NCI-H345 treated with DMSO at 0.1 percent for 48 hours (cell line): ENCODE results near the gene CBLN3.

Experiments
- DNase-seq: peaks from one replicate; lab custom pipeline; 2025; ENCODE audit not compliant: unreplicated experiment; lab: John Stamatoyannopoulos, UW

The CBLN3 gene

DNA sequence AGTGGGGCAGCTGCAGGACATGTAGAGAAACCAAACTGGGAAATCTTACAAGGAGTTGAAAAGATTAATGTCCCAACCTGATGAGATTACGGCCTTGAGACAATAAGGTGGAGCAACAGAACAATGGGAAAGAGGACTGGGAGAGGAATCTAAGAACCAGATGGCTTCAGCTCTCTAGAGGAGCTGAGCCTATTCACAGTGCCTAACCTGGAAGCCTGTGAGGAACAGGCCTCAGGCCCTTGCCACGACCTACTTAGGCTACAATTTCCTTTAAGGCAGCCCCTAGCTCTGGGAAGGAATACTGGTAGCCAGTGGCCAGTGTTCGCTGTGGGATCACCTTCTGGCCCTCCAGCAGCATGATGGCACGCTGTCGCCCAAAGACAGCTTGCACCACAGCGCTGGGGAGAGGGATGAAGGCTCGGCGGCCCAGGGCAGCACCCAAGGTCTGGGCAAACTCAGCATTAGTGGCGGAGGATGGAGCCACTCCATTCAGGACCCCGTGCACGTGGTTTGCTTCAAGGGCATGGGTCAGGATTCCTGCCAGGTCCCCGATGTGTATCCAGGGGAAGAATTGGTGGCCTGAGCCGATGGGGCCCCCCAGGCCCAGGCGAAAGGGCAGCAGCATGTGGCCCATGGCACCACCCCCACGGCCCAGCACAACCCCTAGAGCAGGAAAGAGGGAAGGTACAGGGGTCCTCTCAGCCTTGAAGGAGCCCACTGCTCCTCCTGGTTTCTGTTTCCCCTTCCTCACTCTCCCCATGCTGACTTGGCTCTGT is 10.6 kb upstream of the CBLN3 start:
- no peak for DNase-seq

DNA sequence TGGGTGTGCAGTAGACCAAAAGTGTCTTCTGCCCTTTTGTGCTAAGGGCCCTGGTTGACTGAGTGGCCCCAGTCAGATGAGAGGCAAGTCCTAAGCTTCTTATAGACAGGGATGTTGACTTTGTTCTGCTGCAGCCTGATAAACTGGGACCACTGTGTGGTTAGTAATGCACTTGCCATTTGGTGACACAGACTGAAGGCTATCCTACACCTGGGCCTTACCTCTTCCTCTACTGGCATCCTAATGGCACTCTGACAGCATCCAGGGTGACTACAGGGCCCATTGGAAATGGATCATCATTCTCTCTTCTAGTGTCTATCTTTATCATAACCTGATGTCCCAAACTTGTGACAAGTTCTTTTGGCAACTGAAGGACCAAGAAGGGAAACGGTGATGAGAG is 9.8 kb upstream of the CBLN3 start:
- no peak for DNase-seq

DNA sequence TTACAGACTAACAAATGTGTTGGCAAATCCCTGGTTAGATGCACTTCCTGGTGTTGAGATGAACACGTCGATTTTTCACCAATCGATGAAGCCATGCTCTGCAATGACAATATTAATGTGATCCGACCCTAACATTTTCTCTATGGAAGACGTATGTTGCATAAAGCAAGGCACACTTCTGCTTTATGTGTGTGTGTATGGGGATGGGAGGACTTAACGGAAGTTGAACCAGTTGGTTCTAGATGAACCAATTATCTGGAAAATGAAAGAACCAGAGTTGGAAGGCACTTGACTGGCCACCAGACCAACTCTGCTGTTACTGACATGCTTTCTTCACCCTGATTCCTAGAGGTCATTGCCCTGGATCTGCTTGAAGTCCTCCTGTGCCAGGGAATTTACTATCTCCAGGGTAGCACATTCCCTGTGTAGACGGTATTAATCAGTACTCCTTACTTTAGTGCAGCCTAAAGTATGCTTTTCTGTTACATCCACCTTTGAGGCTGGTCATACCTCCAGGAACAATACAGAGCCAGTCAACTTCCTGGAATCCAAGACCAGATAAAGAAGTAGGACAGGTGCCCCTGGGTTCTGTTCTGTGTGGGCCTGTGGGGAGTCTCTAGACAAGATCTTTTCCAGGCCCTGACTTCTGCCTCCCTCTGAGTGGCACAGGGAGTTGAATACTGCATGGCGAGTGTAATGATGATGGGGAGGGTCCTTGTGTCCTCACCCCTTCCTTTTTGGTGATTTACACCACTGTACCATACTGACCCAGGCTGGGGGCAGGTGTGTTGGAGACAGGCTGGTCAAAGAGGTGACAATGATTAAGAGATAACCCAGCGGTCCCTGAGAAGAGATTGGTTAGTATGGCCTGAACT is 9.0 kb upstream of the CBLN3 start:
- DNase-seq = no peak

DNA sequence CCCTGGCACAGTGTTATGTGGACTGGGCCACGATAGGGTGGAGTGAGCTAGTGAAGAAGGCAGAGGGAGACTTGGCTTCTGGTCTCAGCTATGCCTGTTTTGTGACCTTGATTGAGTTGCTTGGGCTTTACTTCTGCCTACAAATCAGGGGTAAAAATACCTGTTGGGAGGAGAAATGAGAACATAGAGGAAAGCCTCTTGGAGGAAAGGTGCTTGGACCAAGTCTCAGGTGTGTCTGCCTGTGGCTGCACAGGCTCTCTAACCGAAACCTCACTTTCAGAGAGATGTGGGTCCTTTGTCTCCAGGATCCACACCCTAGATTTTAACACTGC is 8.2 kb upstream of the CBLN3 start:
- DNase-seq = no peak

DNA sequence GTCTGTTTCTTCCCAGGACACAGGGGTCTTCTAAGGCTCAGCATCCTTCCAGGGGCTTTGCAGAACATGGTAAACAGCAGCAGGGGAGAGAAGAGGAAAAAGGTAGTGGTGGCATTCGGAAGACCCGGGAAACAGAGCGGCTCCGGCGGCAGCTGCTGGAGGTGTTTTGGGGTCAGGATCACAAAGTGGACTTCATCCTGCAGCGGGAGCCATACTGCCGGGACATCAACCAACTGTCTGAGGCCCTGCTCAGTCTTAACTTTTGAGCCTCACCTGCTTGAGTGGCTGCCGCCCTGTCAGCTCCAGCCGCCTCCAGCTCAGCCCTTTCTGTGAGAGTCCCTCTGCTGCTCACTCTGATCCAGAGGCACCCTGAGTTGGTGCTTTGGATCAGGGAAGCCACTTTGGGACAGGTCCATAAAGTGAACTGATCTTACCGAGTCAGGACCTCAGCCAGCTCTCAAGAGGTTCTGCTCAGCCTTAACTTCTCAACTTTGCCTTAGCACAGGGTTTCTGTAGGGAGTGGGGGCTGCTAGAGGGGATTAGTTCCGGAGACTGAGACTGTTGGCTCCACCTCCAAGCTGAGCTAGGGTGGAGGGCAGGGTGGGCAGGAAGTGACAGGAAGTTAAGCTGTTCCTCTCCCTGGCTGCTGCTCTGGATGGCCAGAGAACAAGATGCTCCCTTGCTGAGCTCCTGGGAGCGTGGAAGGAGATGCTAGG is 7.7 kb upstream of the CBLN3 start:
- DNase-seq = no peak

DNA sequence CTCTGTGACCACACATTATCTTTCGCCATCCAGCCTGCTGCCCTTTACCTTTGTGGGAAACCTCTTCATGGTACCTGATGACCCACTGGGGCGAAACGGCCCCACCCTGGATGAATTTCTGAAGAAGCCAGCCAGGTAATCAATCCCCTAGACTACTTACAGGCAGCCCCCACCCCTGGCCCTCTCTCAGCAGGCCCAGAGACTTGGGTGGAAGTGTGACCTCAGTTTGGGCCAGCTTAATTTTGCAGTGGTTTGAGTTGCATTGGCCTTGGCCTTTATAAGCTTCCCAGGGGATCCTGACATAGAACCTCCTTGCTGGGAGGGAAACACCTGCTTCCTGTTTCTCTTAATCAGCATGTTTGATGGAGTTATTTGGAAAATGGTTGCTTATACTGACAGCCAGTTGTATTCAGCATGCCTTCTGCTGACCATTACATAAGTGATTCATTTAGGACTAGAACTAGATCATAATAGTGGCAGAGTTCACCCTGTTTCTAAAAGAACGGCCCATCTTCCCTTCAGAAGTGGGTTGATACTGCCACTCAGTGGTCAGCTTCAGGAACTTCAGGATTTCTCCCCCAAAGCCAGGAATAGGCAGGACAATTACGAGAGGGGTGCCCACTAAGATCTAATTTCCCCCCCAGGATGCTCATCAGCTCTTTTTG is 7.0 kb upstream of the CBLN3 start:
- peak; percentile 32 for DNase-seq

DNA sequence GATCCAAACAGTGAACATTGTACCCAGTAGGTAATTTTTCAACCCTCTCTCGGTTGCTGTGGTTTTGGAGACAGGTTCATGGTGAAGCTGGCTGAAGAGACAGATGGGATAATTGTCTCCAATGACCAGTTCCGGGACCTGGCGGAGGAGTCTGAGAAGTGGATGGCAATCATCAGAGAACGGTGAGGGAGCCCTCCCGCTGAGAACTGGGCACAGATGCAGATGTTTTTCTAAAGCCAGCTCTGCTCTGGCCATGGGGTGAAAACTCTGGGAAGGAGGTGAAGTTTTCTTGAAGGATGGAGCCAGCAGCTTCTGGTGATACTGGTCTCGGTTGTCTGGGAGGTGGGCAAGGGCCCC is 6.5 kb upstream of the CBLN3 start:
- DNase-seq = no peak

DNA sequence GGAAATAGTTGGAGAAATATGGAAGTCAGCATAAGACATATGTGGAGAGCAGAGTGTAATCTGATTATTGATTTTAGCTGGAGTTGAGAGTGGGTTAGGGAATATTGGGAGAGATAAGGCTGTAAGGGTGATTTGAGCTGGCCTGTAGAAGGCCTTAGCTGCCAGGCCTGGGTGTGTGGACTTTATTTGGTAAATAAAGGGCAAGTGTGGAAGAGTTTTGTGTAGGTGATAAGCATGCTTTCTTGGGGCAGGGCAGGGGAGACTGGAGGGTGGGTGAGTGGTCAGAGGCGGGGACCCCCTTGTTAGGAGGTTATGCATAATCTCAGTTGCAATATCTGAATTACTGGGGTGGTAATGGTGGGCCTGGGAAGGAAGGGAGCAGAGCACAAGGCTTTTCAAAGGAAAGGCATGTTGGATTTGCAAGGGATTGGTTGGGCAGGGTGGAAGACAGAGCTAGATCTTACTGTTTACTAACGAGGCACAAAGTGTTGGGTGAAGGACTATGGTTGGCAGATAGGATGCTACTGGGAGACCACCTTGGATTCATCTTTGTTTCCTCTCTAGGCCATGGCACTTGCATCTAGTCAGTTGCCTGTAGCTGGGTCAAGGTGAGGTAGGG is 5.8 kb upstream of the CBLN3 start:
- DNase-seq = no peak

DNA sequence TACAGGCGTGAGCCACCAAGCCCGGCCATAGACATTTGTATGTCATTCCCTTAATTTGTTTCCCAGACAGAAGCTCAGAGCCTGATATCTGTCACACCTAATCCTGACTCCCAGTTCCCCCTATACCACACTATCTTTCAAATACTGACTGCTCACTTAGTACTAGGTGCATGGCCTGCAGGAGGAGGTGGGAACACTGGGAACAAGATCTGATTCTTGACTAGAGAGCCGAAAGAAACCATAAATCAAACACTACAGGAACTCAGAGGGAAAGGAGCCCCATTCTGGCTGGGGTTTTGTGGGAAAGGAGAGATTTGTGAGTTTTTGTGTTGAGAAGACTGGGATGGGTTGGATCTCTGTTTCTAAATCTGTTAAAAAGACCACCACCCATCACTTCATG is 5.2 kb upstream of the CBLN3 start:
- no peak for DNase-seq

DNA sequence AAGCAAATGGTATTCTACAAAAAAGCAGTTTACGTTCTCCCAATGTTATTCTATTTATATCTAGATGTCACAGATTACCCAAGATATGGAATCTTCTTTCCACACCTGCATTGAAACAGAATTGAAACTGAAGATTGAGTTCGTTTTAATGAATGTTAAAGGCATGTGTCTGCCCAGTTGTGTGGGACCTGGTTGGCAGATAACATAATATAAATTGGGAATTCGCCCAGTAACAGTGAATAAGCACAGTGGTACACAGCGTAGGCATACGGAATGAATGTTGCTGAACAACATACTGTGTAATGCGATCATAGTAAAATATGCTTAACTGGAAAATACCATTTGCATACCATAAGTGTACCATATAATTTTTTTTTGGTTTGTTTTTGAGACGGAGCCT is 4.6 kb upstream of the CBLN3 start:
- DNase-seq = no peak

DNA sequence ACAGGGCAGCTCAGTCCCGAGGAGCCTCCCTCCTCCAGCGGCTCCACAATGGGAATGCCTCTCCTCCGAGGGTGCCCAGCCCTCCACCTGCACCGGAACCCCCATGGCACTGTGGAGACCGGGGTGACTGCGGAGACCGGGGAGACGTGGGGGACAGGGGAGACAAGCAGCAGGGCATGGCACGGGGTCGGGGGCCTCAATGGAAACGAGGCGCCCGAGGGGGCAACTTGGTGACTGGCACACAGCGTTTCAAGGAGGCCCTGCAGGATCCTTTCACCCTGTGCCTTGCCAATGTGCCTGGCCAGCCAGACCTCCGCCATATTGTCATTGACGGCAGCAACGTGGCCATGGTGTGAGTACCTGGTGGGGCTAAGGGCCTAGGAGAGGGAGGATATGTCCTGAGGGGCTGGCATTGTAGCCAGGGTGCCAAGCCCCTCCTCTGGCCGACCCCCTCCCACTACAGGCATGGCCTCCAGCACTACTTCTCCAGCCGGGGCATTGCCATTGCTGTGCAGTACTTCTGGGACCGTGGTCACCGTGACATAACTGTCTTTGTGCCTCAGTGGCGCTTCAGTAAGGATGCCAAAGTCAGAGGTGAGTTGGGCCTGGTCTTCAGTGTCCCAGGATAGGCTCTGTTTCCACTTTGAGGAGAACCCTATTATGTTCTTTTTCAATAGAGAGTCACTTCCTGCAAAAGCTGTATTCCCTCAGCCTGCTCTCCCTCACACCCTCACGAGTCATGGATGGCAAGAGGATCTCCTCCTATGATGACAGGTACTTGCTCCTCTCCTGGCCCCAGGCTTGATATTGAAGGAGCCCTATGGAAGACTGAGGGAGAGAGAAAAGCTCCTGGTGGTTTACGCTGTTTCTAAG is 3.0 kb upstream of the CBLN3 start:
- DNase-seq = no peak

DNA sequence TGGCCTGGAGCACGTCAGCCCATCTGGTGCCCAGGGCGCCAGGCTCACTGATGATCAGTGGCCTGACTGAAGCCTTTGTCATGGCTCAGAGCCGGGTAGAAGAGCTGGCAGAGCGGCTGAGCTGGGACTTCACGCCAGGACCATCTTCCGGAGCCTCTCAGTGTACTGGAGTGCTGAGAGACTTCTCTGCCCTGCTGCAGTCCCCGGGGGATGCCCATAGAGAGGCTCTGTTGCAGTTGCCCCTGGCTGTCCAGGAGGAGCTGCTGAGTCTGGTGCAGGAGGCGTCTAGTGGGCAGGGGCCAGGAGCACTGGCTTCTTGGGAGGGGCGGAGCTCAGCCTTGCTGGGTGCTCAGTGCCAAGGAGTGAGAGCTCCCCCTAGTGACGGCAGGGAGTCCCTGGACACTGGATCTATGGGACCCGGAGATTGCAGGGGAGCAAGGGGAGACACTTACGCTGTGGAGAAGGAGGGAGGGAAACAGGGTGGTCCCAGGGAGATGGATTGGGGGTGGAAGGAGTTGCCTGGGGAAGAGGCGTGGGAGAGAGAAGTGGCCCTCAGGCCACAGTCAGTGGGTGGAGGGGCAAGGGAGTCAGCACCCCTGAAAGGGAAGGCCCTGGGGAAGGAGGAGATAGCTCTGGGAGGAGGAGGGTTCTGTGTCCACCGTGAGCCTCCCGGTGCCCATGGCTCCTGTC is 2.2 kb upstream of the CBLN3 start:
- DNase-seq = peak; percentile 81

DNA sequence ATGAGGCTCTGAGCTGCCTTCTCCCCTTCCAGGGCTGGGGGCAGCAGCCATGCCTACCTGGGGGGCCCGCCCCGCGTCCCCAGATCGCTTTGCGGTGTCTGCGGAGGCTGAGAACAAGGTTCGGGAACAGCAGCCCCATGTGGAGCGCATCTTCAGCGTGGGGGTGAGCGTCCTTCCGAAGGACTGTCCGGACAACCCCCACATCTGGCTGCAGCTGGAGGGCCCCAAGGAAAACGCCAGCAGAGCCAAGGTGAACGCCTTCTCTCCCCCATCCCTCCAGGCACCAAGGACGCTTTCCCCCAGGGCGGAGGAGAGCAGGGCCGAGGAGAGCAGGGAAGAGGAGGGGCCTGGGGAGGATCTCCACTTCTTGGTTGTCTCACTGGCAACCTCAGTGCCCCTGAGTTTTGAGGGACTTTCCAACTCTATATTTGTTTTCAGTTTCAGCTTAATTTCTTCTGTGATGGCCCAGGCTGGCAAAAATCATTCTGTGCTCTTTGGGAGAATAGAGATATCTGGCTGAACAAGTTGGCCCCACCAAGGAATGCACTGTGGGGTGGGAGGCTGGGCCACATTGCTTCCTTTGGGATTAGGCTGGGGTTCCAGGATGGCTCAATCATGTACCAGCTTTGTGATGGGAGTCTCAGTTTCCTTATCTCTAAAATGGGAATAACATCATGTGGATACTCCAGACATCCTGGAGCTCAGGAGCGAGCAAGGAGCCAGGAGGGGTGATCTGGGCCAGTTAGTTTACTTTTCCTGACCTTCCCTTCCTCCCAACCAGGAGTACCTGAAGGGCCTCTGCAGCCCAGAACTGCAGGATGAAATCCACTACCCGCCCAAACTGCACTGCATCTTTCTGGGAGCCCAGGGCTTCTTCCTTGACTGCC is 1.5 kb upstream of the CBLN3 start:
- no peak for DNase-seq

DNA sequence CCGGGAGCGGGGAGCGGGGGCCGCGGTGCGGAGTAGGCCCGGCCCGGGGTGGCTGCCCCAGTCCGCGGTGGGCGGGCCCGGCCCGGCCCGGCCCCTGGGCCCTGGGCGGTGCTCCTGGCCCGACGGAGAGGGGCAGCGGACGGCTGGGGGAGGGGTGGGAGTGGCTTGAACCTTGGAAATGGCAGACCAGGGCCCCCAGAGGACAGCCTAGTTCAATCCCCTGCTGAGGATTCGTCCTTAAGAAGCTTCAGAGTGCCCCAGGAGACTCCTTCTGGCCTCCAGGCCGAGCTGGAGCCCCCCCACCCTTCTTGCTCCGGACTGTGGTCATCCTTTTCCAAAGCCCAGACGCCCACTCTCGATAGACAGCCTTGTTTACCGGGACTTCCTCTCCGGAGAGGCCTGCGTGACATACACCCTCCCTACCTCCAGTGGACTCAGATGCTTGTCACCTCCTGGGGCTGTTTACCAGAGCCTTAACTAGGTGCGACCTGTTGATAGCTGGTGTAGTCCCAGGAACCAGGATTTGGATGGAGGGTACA is 744 bp upstream of the CBLN3 start:
- DNase-seq = no peak

DNA sequence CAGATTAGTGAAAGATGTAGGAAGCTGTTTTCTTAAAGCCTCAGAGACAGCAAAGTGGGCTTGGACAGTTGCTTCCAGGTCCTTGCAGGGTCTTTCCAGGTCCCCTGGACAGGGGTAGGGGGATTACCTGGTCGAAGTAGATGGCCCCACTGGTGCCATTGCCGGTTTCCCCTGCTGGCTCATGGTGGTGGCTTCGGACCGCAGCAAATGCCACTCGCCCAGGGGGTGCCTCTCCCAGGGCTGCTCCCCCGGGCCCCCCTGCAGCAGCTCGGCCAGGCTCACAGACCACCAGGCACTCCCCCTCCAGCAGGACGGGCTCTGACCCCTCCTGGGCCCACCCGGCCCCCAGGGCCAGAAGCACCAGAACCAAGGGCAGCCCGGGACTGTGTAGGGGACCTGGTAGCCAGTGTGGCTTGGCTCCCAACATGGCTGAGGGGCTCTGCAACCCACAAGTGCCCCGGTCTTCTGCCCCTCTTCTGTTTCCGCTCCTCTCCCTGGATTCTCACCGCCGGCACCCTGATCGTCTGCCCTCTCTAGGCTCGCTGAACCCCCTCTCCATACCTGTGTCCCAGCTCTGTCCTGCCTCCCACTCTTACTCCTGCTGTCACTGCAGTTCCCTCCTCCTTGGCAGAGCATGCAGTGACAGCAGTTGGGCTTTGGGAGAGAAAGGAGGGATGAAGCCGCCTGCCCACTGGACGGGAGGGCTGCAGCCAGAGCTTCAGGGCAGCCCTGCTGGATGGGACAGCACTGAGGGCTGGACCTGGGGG is 657 bp downstream of the CBLN3 start:
- no peak for DNase-seq

DNA sequence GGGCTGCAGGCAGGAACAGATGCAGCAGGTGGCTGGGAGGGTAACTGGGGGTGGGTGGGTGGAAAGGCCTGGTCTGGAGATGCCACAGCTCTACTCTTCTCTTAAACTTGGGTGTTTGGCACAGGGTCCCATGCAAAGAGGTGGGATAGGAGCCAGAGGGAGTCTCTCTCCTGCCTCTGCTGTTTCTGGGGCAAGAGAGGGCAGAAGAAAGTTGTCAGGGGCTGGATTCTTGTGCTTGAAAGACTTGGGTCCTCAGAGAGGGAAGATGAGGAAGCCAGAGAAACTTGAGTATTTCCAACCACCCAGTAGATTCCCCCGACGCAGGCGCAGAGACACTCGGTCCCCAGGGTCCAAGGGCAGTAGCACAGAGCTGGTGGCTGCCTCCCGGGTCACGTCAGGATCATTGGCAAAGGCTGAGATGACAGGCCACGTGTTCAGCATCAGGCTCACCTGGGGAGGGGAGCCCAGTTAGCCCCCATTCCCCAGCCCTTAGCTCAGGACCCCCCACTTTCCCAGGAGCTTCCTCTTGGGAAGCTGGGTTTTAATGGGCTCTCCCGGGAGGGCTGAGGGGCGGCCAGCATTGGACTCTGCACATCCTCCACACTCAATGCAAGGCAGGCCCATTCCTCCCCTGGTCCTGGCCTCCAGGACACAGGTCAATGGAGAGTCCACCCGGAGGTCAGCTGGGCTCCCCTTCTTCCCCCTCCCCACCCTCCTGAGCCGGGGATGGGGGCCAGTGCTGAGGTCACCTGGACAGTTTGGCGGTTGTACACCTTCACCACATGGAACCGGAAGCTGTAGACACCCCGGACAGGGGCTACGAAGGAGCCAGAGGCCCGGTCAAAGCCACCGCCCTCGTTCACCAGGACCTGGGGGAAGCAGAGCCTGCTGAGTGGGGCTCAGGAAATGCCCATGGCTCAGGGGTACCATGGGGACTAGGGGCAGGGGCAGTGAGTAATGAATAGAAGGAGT is 1.6 kb downstream of the CBLN3 start:
- DNase-seq = no peak
